GM19023 (cell line): ENCODE data around the gene SLC37A3.
"Not testable (repeated sequence)": the region's sequence is repeated elsewhere in the genome, so short reads cannot be mapped to it uniquely, and the experiment has no call there.

Experiments used
- ATAC-seq: cut with Tn5 transposase; IDR thresholded peaks from one replicate; pipeline ENCODE4 v1.9.1; 2021; ENCODE audit warnings: mild to moderate bottlenecking, moderate library complexity; ENCODE audit not compliant: unreplicated experiment

SLC37A3 gene

GRCh38 chr7:140315498-140316164, 82.7 kb downstream of the SLC37A3 start:
- no peak for ATAC-seq

- ATAC-seq = no peak
Observed at GRCh38 chr7:140314573-140315480, 83.5 kb downstream of the SLC37A3 start.

GRCh38 chr7:140312141-140312846, 86.0 kb downstream of the SLC37A3 start:
- ATAC-seq = no peak

DNA sequence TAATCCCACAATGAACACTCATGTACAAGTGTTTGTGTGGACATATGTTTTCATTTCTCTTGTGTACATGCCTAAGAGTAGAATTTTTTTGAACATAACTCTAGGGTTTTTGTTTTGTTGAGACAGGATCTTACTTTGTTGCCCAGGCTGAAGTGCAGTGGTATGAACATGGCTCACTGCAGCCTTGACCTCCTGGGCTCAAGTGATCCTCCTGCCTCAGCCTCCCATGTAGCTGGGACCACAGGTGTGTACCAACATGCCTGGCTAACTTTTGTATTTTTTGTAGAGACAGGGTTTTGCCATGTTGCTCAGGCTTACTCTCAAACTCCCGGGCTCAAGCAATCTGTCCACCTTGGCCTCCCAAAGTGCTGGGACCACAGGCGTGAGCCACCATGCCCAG, 87.2 kb downstream of the SLC37A3 start:
- not testable (repeated sequence) for ATAC-seq

DNA sequence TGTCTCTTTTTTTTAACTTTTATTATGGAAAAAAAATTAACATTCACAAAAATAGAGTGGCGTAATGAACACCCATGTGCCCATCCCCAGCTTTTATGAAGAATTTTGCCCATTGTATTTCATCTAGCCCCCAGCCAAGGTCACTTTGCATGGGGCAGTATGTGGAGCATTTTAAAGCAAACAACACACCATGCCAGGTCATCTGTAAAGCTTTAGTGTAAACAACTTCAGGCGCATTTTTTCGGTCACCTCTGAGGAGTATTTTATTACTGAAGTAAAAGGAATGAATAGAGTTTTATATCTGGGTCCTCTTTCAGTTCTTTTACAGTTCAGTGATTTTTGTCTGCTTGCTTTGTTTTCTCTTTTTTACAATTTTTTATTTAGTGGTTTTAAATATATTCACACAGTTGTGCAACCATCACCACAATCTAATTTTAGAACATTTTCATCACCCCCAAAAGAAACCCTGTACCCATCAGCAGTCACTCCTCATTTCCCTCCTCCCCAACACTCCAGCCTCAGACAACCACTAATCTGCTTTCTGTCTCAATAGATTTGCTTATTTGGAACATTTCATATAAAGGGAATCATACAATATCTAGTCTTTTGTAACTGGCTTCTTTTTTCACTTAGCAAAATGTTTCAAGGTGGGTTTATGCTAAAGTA, 87.9 kb downstream of the SLC37A3 start:
- no peak for ATAC-seq

DNA sequence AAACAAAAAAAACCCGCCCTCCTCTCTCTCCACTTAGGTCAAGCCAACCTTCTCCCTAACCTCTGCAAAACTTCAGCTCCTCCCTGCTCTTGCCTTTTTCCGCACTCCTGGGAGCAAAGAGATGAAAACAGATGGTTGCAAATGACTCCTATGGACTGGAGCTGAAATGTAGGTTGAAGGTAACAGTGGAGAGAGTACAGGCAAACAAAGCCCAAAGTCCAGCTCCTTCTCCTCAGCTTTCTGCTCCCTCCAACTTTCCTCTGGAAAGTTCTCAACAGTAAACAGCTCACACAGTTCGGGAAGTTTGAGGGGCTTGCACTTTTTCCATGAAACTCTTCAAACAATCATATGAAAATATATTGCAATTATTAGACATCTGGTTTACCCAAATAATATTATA, 90.3 kb downstream of the SLC37A3 start:
- no peak for ATAC-seq

DNA sequence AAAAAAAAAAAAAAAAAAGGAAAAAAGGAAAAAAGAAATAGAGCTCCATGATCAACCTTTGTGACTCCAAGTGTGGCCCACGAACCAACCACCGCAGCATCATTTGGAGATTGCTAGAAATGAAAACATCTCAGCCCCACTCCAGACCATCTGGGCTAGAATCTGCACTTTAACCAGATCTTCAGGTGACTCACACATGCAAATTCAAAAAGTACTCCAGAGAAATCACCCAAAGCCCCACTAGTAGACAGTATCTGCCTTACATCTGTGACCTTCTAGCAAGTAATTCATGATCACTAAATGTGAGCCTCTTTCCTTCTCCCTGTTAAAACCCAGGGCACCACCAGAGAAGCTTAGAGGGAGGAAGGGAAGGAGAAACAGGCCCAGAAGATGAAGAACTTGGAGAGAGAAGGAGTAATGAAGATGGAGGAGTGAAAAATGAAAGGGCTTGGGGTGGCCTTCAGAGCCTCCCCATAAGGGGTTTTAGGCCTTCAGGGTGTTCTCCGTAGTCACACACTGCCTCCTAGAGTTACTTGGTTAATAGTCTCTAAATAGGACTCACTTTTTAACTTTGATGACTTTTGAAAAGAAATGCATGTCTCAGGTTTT, 94.0 kb downstream of the SLC37A3 start:
- peak; percentile 80 for ATAC-seq

DNA sequence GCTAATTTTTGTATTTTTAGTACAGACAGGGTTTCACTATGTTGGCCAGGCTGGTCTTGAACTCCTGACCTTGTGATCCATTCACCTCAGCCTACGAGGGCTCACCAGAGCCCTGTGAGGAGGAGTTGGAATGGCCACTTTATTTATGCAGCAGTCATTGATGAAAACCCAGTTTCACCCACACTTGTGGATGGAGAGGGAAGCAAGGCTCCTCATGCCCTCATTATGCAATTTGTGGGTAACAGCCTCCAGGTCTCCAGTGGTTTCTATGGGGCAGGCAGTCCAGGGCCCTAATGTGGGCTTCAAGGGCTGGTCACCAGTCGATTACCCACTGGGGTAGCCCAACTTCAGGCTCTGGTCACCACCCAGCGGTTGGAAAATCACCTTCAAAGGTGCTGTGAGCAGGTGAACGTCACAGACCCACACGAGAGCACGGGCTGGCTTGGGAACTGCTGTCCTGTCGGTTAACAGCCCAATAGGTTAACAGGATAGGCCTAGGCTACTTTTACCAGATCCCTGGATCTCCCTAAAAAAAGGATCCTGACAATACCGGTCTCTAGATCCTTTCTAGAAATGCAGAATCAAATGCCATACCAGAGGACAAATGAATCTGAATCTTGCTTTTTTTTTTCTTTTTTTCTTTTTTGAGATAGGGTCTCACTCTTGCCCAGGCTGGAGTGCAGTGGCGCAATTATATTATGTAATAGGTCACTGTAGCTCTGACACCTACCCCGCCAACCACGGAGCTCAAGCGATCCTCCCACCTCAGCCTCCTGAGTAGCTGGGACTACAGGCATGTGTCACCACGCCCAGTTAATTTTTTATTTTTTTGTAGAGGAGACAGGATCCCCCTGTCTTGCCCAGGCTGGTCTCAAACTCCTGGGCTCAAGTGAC, 97.8 kb downstream of the SLC37A3 start:
- ATAC-seq = no peak

GRCh38 chr7:140298213-140298612, 100.1 kb downstream of the SLC37A3 start:
- no peak for ATAC-seq

DNA sequence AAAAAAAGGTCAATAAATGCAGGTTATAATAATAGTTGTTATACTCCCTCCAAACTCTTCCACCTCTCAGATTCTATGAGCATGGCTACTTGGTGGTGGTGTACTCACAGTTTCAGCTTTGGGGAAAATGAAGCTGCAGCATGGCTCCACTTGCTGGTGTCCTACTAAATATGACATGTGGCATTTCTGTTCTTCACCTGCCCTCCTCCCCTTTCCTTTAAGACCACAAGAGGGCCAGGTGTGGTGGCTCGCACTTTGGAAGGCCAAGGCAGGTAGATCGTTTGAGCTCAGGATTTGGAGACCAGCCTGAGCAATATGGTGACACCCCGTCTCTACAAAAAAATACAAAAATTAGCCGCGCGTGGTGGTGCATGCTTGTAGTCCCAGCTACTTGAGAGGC, 101.1 kb downstream of the SLC37A3 start:
- no peak for ATAC-seq

DNA sequence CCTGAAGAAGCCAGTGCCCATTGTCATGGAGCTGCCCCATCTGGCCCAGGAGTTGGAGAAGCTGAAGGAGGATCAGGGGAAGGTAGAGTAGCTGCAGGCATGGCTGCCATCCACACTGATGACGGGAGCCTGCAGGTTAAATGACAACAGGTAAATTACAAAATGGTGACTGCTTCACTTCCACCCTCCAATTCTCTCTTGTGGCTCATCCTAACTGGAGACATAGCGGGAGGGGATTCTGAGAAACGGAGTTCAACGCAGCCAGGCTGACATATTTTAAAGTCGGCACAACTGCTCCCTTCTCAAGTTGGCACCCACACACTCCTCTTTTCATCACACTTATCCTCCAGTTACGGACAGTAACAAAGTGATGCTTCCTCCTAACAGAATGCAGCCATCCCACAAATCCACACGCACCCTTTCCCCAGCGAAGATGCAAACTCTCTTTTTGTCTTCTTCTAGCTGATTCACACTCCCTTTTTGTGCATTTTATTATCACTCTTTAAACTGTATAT, 103.0 kb downstream of the SLC37A3 start:
- ATAC-seq = no peak

GRCh38 chr7:140294454-140294853, 103.9 kb downstream of the SLC37A3 start:
- no peak for ATAC-seq

DNA sequence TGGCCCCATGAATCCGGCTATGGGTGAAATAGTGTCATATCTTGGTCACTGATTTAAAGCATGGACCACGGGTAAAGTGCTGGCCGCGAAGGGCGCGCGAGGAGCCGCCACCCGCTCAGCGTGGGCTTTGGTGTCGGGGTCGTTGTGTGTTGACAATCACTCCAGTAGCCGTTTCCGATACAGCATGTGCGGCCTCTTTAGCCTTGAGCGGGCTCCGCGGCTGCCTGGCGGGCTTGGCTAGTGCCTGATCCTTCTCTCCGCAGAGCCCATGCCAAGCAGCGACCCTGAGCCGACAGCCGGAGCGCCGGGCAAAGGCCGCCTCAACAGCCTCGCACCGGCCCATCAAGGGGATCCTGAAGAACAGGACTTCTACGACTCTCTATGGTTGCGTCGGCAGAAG, 105.9 kb downstream of the SLC37A3 start:
- ATAC-seq = no peak

DNA sequence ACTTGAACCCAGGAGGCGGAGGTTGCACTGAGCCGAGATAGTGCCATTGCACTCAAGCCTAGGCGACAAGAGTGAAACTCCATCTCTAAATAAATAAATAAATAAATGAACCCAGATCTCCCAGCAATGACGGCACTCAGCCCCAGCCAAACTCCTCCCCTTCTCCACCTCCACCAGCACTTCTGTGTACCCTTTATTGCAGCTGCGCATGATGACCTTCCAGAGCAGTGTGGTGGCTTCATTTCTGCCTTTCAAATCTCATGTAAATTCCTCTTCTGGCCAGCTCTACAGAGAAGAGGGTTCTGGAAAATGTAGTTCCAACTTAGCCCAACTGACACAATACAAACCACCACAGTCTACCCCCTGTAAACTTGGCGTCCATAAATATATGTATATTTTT, 108.5 kb downstream of the SLC37A3 start:
- ATAC-seq = no peak

DNA sequence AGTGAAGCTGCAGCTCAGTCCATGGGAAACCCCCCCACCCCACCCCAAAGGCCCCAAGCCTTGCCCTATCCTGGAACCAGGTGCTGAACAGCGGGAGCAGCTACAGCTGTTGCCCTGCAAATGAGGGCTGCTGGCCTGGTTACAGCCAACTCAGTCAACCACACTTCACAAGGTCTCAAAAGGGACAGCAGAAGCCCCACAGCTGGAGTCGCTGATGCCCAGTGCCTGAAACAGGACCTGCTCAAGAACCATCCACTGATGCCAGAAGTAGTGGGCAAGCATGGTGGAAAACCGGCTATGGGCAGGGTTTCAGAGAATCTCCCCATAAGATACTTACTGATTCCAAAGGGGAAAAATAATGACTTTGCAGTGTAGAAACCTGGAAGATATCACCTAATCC, 110.3 kb downstream of the SLC37A3 start:
- no peak for ATAC-seq

DNA sequence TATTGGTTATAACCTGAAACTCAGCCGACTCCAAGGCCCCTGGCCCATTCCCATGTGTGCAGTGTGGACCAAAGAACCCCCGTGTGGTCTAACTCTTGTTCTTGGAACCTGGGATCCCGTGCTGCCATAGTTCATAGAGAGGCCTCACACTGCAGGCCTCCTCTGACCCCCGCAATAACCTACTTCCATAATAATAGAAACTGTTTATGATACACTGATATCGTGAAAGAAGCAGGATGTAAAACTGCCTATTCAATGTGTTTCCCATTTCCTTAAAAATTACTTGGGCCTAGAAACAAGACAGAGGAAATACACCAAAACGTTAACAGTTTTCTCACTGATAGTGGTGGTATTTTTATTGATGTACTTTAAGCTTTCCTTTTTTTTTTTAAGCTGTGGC, 112.4 kb downstream of the SLC37A3 start:
- no peak for ATAC-seq

DNA sequence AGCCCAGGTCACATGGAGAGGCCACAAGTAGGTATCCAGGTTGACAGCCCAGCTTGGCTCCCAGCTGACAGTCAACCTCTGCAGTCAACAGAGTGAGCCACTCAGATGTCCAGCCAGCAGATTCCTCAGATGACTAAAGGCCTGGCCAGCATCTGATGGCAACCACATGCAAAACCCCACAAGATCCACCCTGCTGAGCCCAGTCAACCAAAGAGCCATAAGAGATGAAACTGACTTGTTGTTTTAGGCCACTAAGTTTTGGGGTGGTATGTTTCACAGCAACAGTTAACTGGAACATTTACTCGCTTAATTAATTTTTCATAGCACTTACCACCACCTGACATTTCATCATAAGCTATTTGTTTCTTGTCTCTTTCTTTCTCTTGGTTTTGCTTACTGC, 114.3 kb downstream of the SLC37A3 start:
- ATAC-seq = no peak
